IMR-90 (cell line): Measurements from ENCODE around the gene SGK1. TPM values are rescaled to one million over a fixed set of nuclear protein-coding genes. Genes with fewer than 3 reads are reported as not detected.

ENCODE experiments used
- ATAC-seq: fragments of 200-7000 bp; cut with Tn5 transposase; 2 replicates; pipeline ENCODE4 v1.9.1; 2020; ENCODE audit warnings: low read depth, mild to moderate bottlenecking, moderate library complexity
- BruUV-seq: library from RNA; stranded (reverse); fragments of 400-500 nt; replicated peaks from 2 replicates; lab custom pipeline; 2021; lab: Mats Ljungman, UMichigan
- CTCF ChIA-PET: fragments of 300-600 bp; formaldehyde crosslinking; extraction: SDS; loops from one replicate; lab custom pipeline; 2021; ENCODE audit warnings: antibody characterized with exemption; lab: Yijun Ruan, JAX
- POLR2A ChIA-PET: fragments of 300-600 bp; sonication (Branson Sonifier 250); formaldehyde crosslinking; loops from one replicate; lab custom pipeline; 2022; ENCODE audit warnings: antibody characterized with exemption; ENCODE audit not compliant: unreplicated experiment; lab: Charles Lee
- DNase-seq: peaks from one replicate; pipeline ENCODE4 v3.0.0; 2013
- H2AFZ ChIP-seq: replicated peaks from 2 replicates; pipeline ENCODE3; 2013; ENCODE audit warnings: low read length, mild to moderate bottlenecking; ENCODE audit not compliant: poor library complexity
- H2AK5ac ChIP-seq: 2 replicates; pipeline ENCODE4 v1.6.1; 2013; ENCODE audit warnings: low read depth, low read length, inconsistent platforms
- H2AK9ac ChIP-seq: replicated peaks from 2 replicates; pipeline ENCODE3; 2013; ENCODE audit warnings: mild to moderate bottlenecking, low read depth, low read length, moderate library complexity; ENCODE audit not compliant: poor library complexity
- H2BK120ac ChIP-seq: 2 replicates; pipeline ENCODE4 v1.6.1; 2013; ENCODE audit warnings: low read depth, low read length, inconsistent platforms
- H2BK15ac ChIP-seq: 3 replicates; pipeline ENCODE4 v1.6.1; 2013; ENCODE audit warnings: low read depth, low read length, inconsistent platforms
- H2BK20ac ChIP-seq: 2 replicates; pipeline ENCODE4 v1.6.1; 2013; ENCODE audit warnings: low read depth, mild to moderate bottlenecking, inconsistent platforms, low read length, moderate library complexity
- H2BK5ac ChIP-seq: 2 replicates; pipeline ENCODE4 v1.6.1; 2013; ENCODE audit warnings: mild to moderate bottlenecking, low read depth, low read length, inconsistent platforms; ENCODE audit not compliant: poor library complexity, severe bottlenecking
- H3K14ac ChIP-seq: replicated peaks from 2 replicates; pipeline ENCODE4 v1.6.1; 2013; ENCODE audit warnings: low read depth, low read length, inconsistent platforms
- H3K18ac ChIP-seq: 2 replicates; pipeline ENCODE4 v1.6.1; 2013; ENCODE audit warnings: low read depth, low read length, control low read depth
- H3K23ac ChIP-seq: 2 replicates; pipeline ENCODE4 v1.6.1; 2013; ENCODE audit warnings: low read depth, low read length, inconsistent platforms
- H3K27ac ChIP-seq: 2 replicates; pipeline ENCODE4 v1.5.1; 2013; ENCODE audit warnings: mild to moderate bottlenecking, control low read depth, low read length; ENCODE audit not compliant: insufficient read depth
- H3K27me3 ChIP-seq: 2 replicates; pipeline ENCODE4 v1.6.1; 2013; ENCODE audit warnings: low read length; ENCODE audit not compliant: control insufficient read depth, insufficient read depth
- H3K36me3 ChIP-seq: 2 replicates; pipeline ENCODE4 v1.6.1; 2013; ENCODE audit warnings: low read length, mixed read lengths; ENCODE audit not compliant: control insufficient read depth, insufficient read depth
- H3K4ac ChIP-seq: 2 replicates; pipeline ENCODE4 v1.6.1; 2013; ENCODE audit warnings: low read depth, low read length, inconsistent platforms
- H3K4me1 ChIP-seq: 2 replicates; pipeline ENCODE4 v1.6.1; 2013; ENCODE audit warnings: low read length, mixed read lengths; ENCODE audit not compliant: control insufficient read depth, insufficient read depth
- H3K4me2 ChIP-seq: 2 replicates; pipeline ENCODE4 v1.6.1; 2013; ENCODE audit warnings: low read depth, mild to moderate bottlenecking, control low read depth, low read length, moderate library complexity
- H3K4me3 ChIP-seq: 2 replicates; pipeline ENCODE4 v1.5.1; 2013; ENCODE audit warnings: low read depth, mild to moderate bottlenecking, control low read depth, low read length, moderate library complexity; ENCODE audit not compliant: insufficient read depth
- H3K56ac ChIP-seq: 2 replicates; pipeline ENCODE4 v1.6.1; 2013; ENCODE audit warnings: low read length, inconsistent platforms; ENCODE audit not compliant: insufficient read depth; ENCODE audit errors: extremely low read depth
- H3K79me1 ChIP-seq, 2 experiments: 2 replicates each; pipeline ENCODE4 v1.6.1; 2013; ENCODE audit warnings: low read length in 2 of 2, inconsistent platforms in 1 of 2, low read depth in 1 of 2
- H3K9ac ChIP-seq: 2 replicates; pipeline ENCODE4 v1.6.1; 2013; ENCODE audit warnings: low read depth, low read length, control low read depth
- H3K9me1 ChIP-seq: 2 replicates; pipeline ENCODE4 v1.6.1; 2013; ENCODE audit warnings: low read length, inconsistent platforms; ENCODE audit not compliant: insufficient read depth
- H3K9me3 ChIP-seq: 2 replicates; pipeline ENCODE4 v1.6.1; 2013; ENCODE audit warnings: low read length; ENCODE audit not compliant: control insufficient read depth, insufficient read depth
- H4K20me1 ChIP-seq: 2 replicates; pipeline ENCODE4 v1.6.1; 2013; ENCODE audit warnings: low read length, inconsistent platforms; ENCODE audit not compliant: insufficient read depth
- H4K5ac ChIP-seq: 2 replicates; pipeline ENCODE4 v1.6.1; 2013; ENCODE audit warnings: mild to moderate bottlenecking, low read depth, low read length, control low read depth
- H4K8ac ChIP-seq, 2 experiments: 2 replicates each; pipeline ENCODE4 v1.6.1; 2013; ENCODE audit warnings: low read depth in 2 of 2, low read length in 2 of 2, control low read depth in 1 of 2, inconsistent platforms in 1 of 2
- H4K91ac ChIP-seq: 2 replicates; pipeline ENCODE4 v1.6.1; 2013; ENCODE audit warnings: low read depth, low read length, inconsistent platforms; ENCODE audit not compliant: insufficient read depth
- BHLHE40 ChIP-seq: fragments of 150-350 bp; IDR thresholded peaks from 2 replicates; pipeline ENCODE4 v1.6.1; 2016; ENCODE audit warnings: mild to moderate bottlenecking, low read depth, low read length
- CEBPB ChIP-seq: IDR thresholded peaks from 2 replicates; pipeline ENCODE4 v1.6.1; 2012; ENCODE audit warnings: low read depth, low read length, improper control_type of control experiment
- ELK1 ChIP-seq: fragments of 150-350 bp; IDR thresholded peaks from 2 replicates; pipeline ENCODE4 v1.6.1; 2016; ENCODE audit warnings: low read depth, mild to moderate bottlenecking, low read length, moderate library complexity, borderline replicate concordance
- MAZ ChIP-seq: IDR thresholded peaks from 2 replicates; pipeline ENCODE4 v1.6.1; 2012; ENCODE audit warnings: low read depth, mild to moderate bottlenecking, low read length, improper control_type of control experiment, moderate library complexity, borderline replicate concordance
- MXI1 ChIP-seq: IDR thresholded peaks from 2 replicates; pipeline ENCODE4 v1.6.1; 2012; ENCODE audit warnings: low read depth, mild to moderate bottlenecking, low read length, moderate library complexity, borderline replicate concordance
- NFE2L2 ChIP-seq: fragments of 150-350 bp; IDR thresholded peaks from 2 replicates; pipeline ENCODE4 v1.6.1; 2016; ENCODE audit warnings: low read depth, mild to moderate bottlenecking, low read length
- RFX5 ChIP-seq: IDR thresholded peaks from 2 replicates; pipeline ENCODE4 v1.8.0; 2012; ENCODE audit warnings: low read depth, mild to moderate bottlenecking, low read length, moderate library complexity
- SMC3 ChIP-seq: fragments of 150-350 bp; IDR thresholded peaks from 2 replicates; pipeline ENCODE4 v1.6.1; 2016; ENCODE audit warnings: low read depth, mild to moderate bottlenecking, antibody characterized with exemption, low read length, moderate library complexity
- USF2 ChIP-seq: fragments of 150-350 bp; IDR thresholded peaks from 2 replicates; pipeline ENCODE4 v1.6.1; 2017; ENCODE audit warnings: mild to moderate bottlenecking, antibody characterized with exemption, low read length, low read depth
- WGBS, 2 experiments: methylation state at CpG; one replicate each; pipeline versions ENCODE4 v1.1.5 to v1.1.7; 2013; ENCODE audit warnings: missing lambda C conversion rate in 2 of 2; ENCODE audit not compliant: insufficient read length in 1 of 2; ENCODE audit errors: extremely low coverage in 2 of 2; 5-methylcytosine and 5-hydroxymethylcytosine counted together
- dilution Hi-C: fragments of 300-500 bp; cut with HindIII; formaldehyde crosslinking; loops from one replicate; pipeline ENCODE4 v1.14.3; 2018; ENCODE audit warnings: low sequenced_read_pairs; ENCODE audit not compliant: unreplicated experiment
- in situ Hi-C: fragments of 300-500 bp; cut with MboI; formaldehyde crosslinking; loops from 3 replicates; pipeline ENCODE4 v1.14.3; 2019; ENCODE audit warnings: low sequenced_read_pairs, inconsistent platforms, mixed read lengths
- intact Hi-C: fragments of 100-400 bp; cut with micrococcal nuclease; formaldehyde crosslinking; loops from 2 replicates; pipeline ENCODE4 v1.10.0; 2022
- polyA plus RNA-seq, 3 experiments: library from polyadenylated mRNA; depleted of rRNA; stranded (reverse); fragments of >200 nt; gene quantifications; 2 replicates each; pipeline ENCODE4 v1.2.3, GENCODE V29; 2012; ENCODE audit warnings: low replicate concordance in 1 of 3
- total RNA-seq: library from RNA; depleted of rRNA; stranded (reverse); fragments of >200 nt; gene quantifications from 2 replicates; pipeline ENCODE4 v1.2.3, GENCODE V29; 2012

Gene SGK1
- total and polyA plus RNA-seq, 2 of the 4 experiments (the other 2 are of a cell fraction): 121 to 255 TPM

- no peak for TF ChIP-seq MAZ
Measured at GRCh38 chr6:134318236-134318973, 493 bp upstream of the SGK1 start (continued).

- no peak for TF ChIP-seq MAZ
- no peak for TF ChIP-seq USF2
- TF ChIP-seq SMC3: no peak
- TF ChIP-seq MXI1: no peak
- TF ChIP-seq RFX5: no peak
- no peak for TF ChIP-seq BHLHE40
- TF ChIP-seq NFE2L2: no peak
- no peak for TF ChIP-seq CEBPB
- no peak for TF ChIP-seq ELK1
- in situ Hi-C loops: no loop called here
- peak overlapping the region; percentile 78 for H3K4me2 ChIP-seq
- peak overlapping the region; percentile 72 for H3K4me3 ChIP-seq
- dilution Hi-C loops: no loop called here
- no CpG with 5 or more reads among the region's 6 CpGs for WGBS, 2 experiments
- no peak overlapping the region for H3K56ac ChIP-seq
- H2BK20ac ChIP-seq: no peak overlapping the region
- H3K4me1 ChIP-seq: no peaks in the 10 kb centered on the region
- ATAC-seq (no peak), DNase-seq (no peak)
- 0 out of 2 replicates have a peak overlapping the region, but pooled peaks have one; percentile 22 for H3K9ac ChIP-seq
- H3K36me3 ChIP-seq: no peaks in the 10 kb centered on the region
- no peak overlapping the region for H3K27ac ChIP-seq
- H2BK5ac ChIP-seq: no peak overlapping the region
- no peak overlapping the region for H2AK9ac ChIP-seq
- no peak overlapping the region for H2BK15ac ChIP-seq
- H2AK5ac ChIP-seq: no peak overlapping the region
- H4K91ac ChIP-seq: no peak overlapping the region
- ChIA-PET POLR2A (no interaction called here), CTCF (interaction anchor here (1.2 kb wide), 1 partner anchor 18 kb away, joined by 3 read pairs; no protein-coding TSS in a partner anchor)
- H2BK120ac ChIP-seq: no peak overlapping the region
- H4K5ac ChIP-seq: no peak overlapping the region
- H3K9me1 ChIP-seq: no peaks in the 10 kb centered on the region
- peak overlapping the region; percentile 24; the same call in 1 of the 2 replicates for H3K23ac ChIP-seq
- no peaks in the 10 kb centered on the region for H3K79me1 ChIP-seq
- intact Hi-C loops: loop anchor here (2.0 to 5.0 kb wide), 2 partner anchors 142 to 325 kb away; no protein-coding TSS in a partner anchor
- H3K9me3 ChIP-seq: no peaks in the 10 kb centered on the region
- no TSS peak for BruUV-seq
- no peaks in the 10 kb centered on the region for H4K20me1 ChIP-seq
- no peak overlapping the region for H3K14ac ChIP-seq
- no peak overlapping the region for H3K18ac ChIP-seq
- H3K27me3 ChIP-seq: no peaks in the 10 kb centered on the region
- H3K4ac ChIP-seq: no peak overlapping the region
- H4K8ac ChIP-seq: no peak overlapping the region
- H2AFZ ChIP-seq: peak overlapping the region; percentile 87
Measured at GRCh38 chr6:134316733-134317431, 1.0 kb downstream of the SGK1 start.
